ENCODE data around the gene CTDP1.
"Not testable (repeated sequence)": the region's sequence is repeated elsewhere in the genome, so short reads cannot be mapped to it uniquely, and the experiment has no call there.

- not testable (repeated sequence) for TF ChIP-seq CTCF (optimal IDR thresholded peaks at IDR 0.05 in 1 of 3, IDR thresholded peaks at IDR 0.05 in 1 of 3, conservative IDR thresholded peaks at IDR 0.05 in 1 of 3; ENCODE audit: extremely low read depth in 1 of 3, insufficient read depth in 2 of 3, low read length in 3 of 3); EZH2 (IDR thresholded peaks at IDR 0.05; ENCODE audit: low read length)
These were observed 52.5 kb downstream of the CTDP1 start for GRCh38 chr18:79731881-79732720.

All from keratinocyte (primary cell).